K562 (cell line): ENCODE data around the gene TENT4A. TPM values are rescaled to one million over a fixed set of nuclear protein-coding genes. Genes with fewer than 3 reads are reported as not detected.
A peak's percentile ranks its signal among the peaks of the same experiment; 100 is the strongest.

Experiments
- ATAC-seq: fragments of 200-7000 bp; cut with Tn5 transposase; 3 replicates; pipeline ENCODE4 v1.9.1; 2020; ENCODE audit warnings: moderate library complexity
- BruUV-seq: library from RNA; stranded (reverse); fragments of 400-500 nt; replicated peaks from 2 replicates; lab custom pipeline; 2021; lab: Mats Ljungman, UMichigan
- CTCF ChIA-PET: fragments of 300-600 bp; formaldehyde crosslinking; extraction: SDS; loops from one replicate; lab custom pipeline; 2021; ENCODE audit warnings: low intra/inter-chr PET ratio; lab: Yijun Ruan, JAX
- POLR2A ChIA-PET: fragments of 300-600, 350-650 bp; sonication (Branson Sonifier 250); formaldehyde crosslinking; extraction: SDS; loops from one replicate; lab custom pipeline; 2021; ENCODE audit warnings: antibody characterized with exemption, inconsistent platforms; lab: Yijun Ruan, JAX
- DNase-seq, 4 experiments: peaks; one replicate each; pipeline versions ENCODE4 v3.0.0 to v3.0.0-alpha.2; 2011 to 2018; ENCODE audit warnings: low spot score in 3 of 4, mixed read lengths in 3 of 4; ENCODE audit errors: extremely low read depth in 1 of 4
- FAIRE-seq: peaks from 2 replicates; lab custom pipeline; 2011; peaks lifted over from hg19 to GRCh38; lab: Jason Lieb, UNC
- H2AFZ ChIP-seq: 2 replicates; pipeline ENCODE4 v1.6.0; 2011; ENCODE audit warnings: low read depth, low read length, control low read depth, inconsistent platforms
- H3K27ac ChIP-seq: fragments of 200-600 bp; 3 replicates; pipeline ENCODE4 v1.8.0; 2011; ENCODE audit warnings: low read depth, mild to moderate bottlenecking, control low read depth, inconsistent platforms, low read length, moderate library complexity, mixed read lengths; ENCODE audit errors: extremely low read depth
- H3K27me3 ChIP-seq, 2 experiments: fragments of 300-600 bp in 1 of 2; 2 replicates in 1 of 2; 3 replicates in 1 of 2; pipeline versions ENCODE4 v1.6.0 to v1.8.0; 2011; ENCODE audit warnings: inconsistent platforms in 2 of 2, low read length in 2 of 2, mild to moderate bottlenecking in 1 of 2, mixed read lengths in 1 of 2, moderate library complexity in 1 of 2; ENCODE audit not compliant: control insufficient read depth in 2 of 2, insufficient read depth in 2 of 2
- H3K36me3 ChIP-seq: fragments of 300-600 bp; 3 replicates; pipeline ENCODE4 v1.8.0; 2011; ENCODE audit warnings: mild to moderate bottlenecking, low read length, inconsistent platforms; ENCODE audit not compliant: control insufficient read depth, insufficient read depth
- H3K4me1 ChIP-seq, 2 experiments: fragments of 200-600 bp in 1 of 2; replicated peaks in 1 of 2; 2 replicates in 1 of 2; 3 replicates in 1 of 2; pipeline versions ENCODE4 v1.5.1 to v1.8.0; 2011; ENCODE audit warnings: inconsistent platforms in 2 of 2, low read length in 2 of 2, mild to moderate bottlenecking in 1 of 2, mixed read lengths in 1 of 2, moderate library complexity in 1 of 2; ENCODE audit not compliant: control insufficient read depth in 2 of 2, insufficient read depth in 2 of 2
- H3K4me2 ChIP-seq: 2 replicates; pipeline ENCODE4 v1.6.1; 2011; ENCODE audit warnings: low read length, control low read depth, inconsistent platforms, mixed read lengths; ENCODE audit not compliant: insufficient read depth
- H3K4me3 ChIP-seq: fragments of 200-600 bp; sonication (generic), shearing (Covaris generic); 2 replicates; pipeline ENCODE4 v1.5.1; 2016; ENCODE audit warnings: control low read depth, inconsistent platforms
- H3K79me2 ChIP-seq: fragments of 200-600 bp; 3 replicates; pipeline ENCODE4 v1.8.0; 2011; ENCODE audit warnings: low read length, inconsistent platforms; ENCODE audit not compliant: control insufficient read depth, insufficient read depth
- H3K9ac ChIP-seq, 2 experiments: 2 replicates each; pipeline versions ENCODE4 v1.6.0 to v1.6.1; 2011; ENCODE audit warnings: low read depth in 2 of 2, low read length in 2 of 2, control low read depth in 1 of 2, inconsistent platforms in 1 of 2, mild to moderate bottlenecking in 1 of 2, mixed read lengths in 1 of 2; ENCODE audit not compliant: insufficient read depth in 1 of 2
- H3K9me1 ChIP-seq: one replicate; pipeline ENCODE4 v1.6.0; 2011; ENCODE audit warnings: inconsistent platforms, mild to moderate bottlenecking, low read length, moderate library complexity; ENCODE audit not compliant: control insufficient read depth, insufficient read depth
- H3K9me3 ChIP-seq: replicated peaks from 2 replicates; pipeline ENCODE4 v1.5.1; 2011; ENCODE audit warnings: low read depth, low read length, inconsistent platforms; ENCODE audit not compliant: control insufficient read depth, insufficient read depth
- H4K20me1 ChIP-seq: replicated peaks from 2 replicates; pipeline ENCODE4 v1.6.1; 2011; ENCODE audit warnings: low read length, inconsistent platforms, mixed read lengths; ENCODE audit not compliant: control insufficient read depth, insufficient read depth
- GTF2A2 ChIP-seq: IDR thresholded peaks from 2 replicates; pipeline ENCODE4 v1.6.1; 2016; ENCODE audit warnings: mild to moderate bottlenecking, missing genetic modification characterization, missing compliant biosample characterization
- JUND ChIP-seq, 2 experiments: IDR thresholded peaks; 2 replicates in 1 of 2; 3 replicates in 1 of 2; pipeline ENCODE4 v1.6.1; 2011; ENCODE audit warnings: borderline replicate concordance in 2 of 2, low read depth in 2 of 2, low read length in 2 of 2, improper control_type of control experiment in 1 of 2, missing biosample characterization in 1 of 2, missing genetic modification characterization in 1 of 2, missing genetic modification reagents in 1 of 2
- RBM22 ChIP-seq: fragments of 200-400 bp; formaldehyde crosslinking; IDR thresholded peaks from 2 replicates; pipeline ENCODE4 v1.6.1; 2018; ENCODE audit warnings: low read length, low read depth; ENCODE audit not compliant: poor library complexity, severe bottlenecking
- SIX5 ChIP-seq, 2 experiments: IDR thresholded peaks; 2 replicates each; pipeline ENCODE4 v1.6.1; 2011; ENCODE audit warnings: low read length in 2 of 2, borderline replicate concordance in 1 of 2, low read depth in 1 of 2, mild to moderate bottlenecking in 1 of 2, moderate library complexity in 1 of 2; ENCODE audit not compliant: insufficient read depth in 1 of 2
- SMC3 ChIP-seq: conservative IDR thresholded peaks from 2 replicates; pipeline ENCODE4 v1.6.1; 2011; ENCODE audit warnings: low read depth, low read length, improper control_type of control experiment; ENCODE audit not compliant: insufficient read depth
- SRF ChIP-seq, 2 experiments: fragments of 250-450, 450-650 bp in 1 of 2; sonication (Bioruptor Pico) in 1 of 2; sonication (generic) in 1 of 2; formaldehyde crosslinking; IDR thresholded peaks; 2 replicates each; pipeline versions ENCODE4 v1.5.0 to v1.5.1; 2020 to 2022; ENCODE audit warnings: mild to moderate bottlenecking in 1 of 2, missing genetic modification reagents in 1 of 2
- ZBTB33 ChIP-seq: sonication (generic); formaldehyde crosslinking; IDR thresholded peaks from 2 replicates; pipeline ENCODE4 v1.8.1; 2023; ENCODE audit warnings: mild to moderate bottlenecking, missing genetic modification reagents
- ZBTB5 ChIP-seq: fragments of 450-650 bp; IDR thresholded peaks from 2 replicates; pipeline ENCODE4 v1.6.1; 2017; ENCODE audit warnings: antibody characterized with exemption
- ZNF217 ChIP-seq: sonication (generic); formaldehyde crosslinking; IDR thresholded peaks from 2 replicates; pipeline ENCODE4 v1.8.0; 2022; ENCODE audit warnings: mild to moderate bottlenecking, missing genetic modification reagents
- ZNF740 ChIP-seq, 3 experiments: fragments of 200-800 bp in 1 of 3; sonication (Bioruptor generic) in 1 of 3; sonication (generic) in 1 of 3; formaldehyde crosslinking in 1 of 3; IDR thresholded peaks; 2 replicates each; pipeline versions ENCODE4 v1.6.1 to v1.8.0; 2016 to 2022; ENCODE audit warnings: mild to moderate bottlenecking in 2 of 3, missing compliant biosample characterization in 2 of 3, missing genetic modification characterization in 2 of 3, missing genetic modification reagents in 1 of 3
- WGBS: fragments of 100-300 bp; shearing (Covaris generic); methylation state at CpG from one replicate; pipeline ENCODE4 v1.1.6; 2016; ENCODE audit warnings: low coverage, mixed read lengths; ENCODE audit not compliant: insufficient coverage; ENCODE audit errors: missing lambda C conversion rate; 5-methylcytosine and 5-hydroxymethylcytosine counted together
- in situ Hi-C: fragments of 300-500 bp; cut with MboI; formaldehyde crosslinking; loops from 4 replicates; pipeline ENCODE4 v1.15.0; 2018; ENCODE audit warnings: inconsistent platforms, mixed read lengths
- intact Hi-C: fragments of 100-400 bp; cut with micrococcal nuclease; formaldehyde crosslinking; loops from 2 replicates; pipeline ENCODE4 v1.14.2; 2022
- polyA plus RNA-seq, 8 experiments: library from polyadenylated mRNA; depleted of rRNA in 4 of 8; stranded (reverse) in 5 of 8; unstranded in 3 of 8; fragments of >200 nt; fragmentation: Nextera tagmentation in 2 of 8; fragmentation: Illumina TruSeq in 1 of 8; extraction: Ambion mirVana in 2 of 8; extraction: Trizol in 1 of 8; gene quantifications; 2 replicates each; pipeline versions ENCODE4 v1.2.1 to v1.2.3, GENCODE V29; 2011 to 2014; ENCODE audit warnings: inconsistent platforms in 1 of 8, missing spikeins in 1 of 8
- total RNA-seq, 7 experiments: library from RNA; depleted of rRNA in 6 of 7; stranded (reverse); fragments of >200 nt in 6 of 7; fragmentation: Illumina TruSeq in 2 of 7; extraction: Trizol in 2 of 7; gene quantifications; 2 replicates each; pipeline versions ENCODE4 v1.2.1 to v1.2.3, GENCODE V29; 2011 to 2021; ENCODE audit warnings: low replicate concordance in 1 of 7

Gene TENT4A
- total and polyA plus RNA-seq, 9 of the 15 experiments (the other 6 are each of a cell fraction or from before 2014, with no cell fraction given) = 1.3 to 27.3 (median 13.0) TPM

- Histone ChIP-seq H3K4me2 (no peak overlapping the region), H3K36me3 (peaks cover 82% of the 10 kb centered on the region), H3K9me3 (no peaks in the 10 kb centered on the region), H3K27me3 (no peaks in the 10 kb centered on the region), H3K4me1 (peaks cover 0 to 5% of the 10 kb centered on the region in 2 experiments; a peak in 2 of 5 replicates), H3K79me2 (no peaks in the 10 kb centered on the region), H4K20me1 (no peaks in the 10 kb centered on the region), H3K4me3 (no peak overlapping the region), H3K27ac (no peak overlapping the region), H3K9me1 (no peaks in the 10 kb centered on the region), H3K9ac (no peak overlapping the region), H2AFZ (no peak overlapping the region)
- WGBS = 94% methylated on average over 26 of the region's 29 CpGs
- ATAC-seq = no peak
- CTCF ChIA-PET = no interaction called here
- intact Hi-C loops (no loop called here), in situ Hi-C loops (no loop called here)
- POLR2A ChIA-PET = interaction anchor here (1.1 kb wide), 1 partner anchor 15 kb away, joined by 4 read pairs; no protein-coding TSS in a partner anchor
- TF ChIP-seq GTF2A2 (tag) = no peak
- TF ChIP-seq ZNF740 (CRISPR knock-in tag; IDR thresholded peaks at IDR 0.05) = no peak
- no peak for TF ChIP-seq ZNF740 (tag; IDR thresholded peaks at IDR 0.05)
- TF ChIP-seq ZNF217 = no peak
- no peak for TF ChIP-seq ZBTB5
- TF ChIP-seq SMC3 = no peak
- no peak for TF ChIP-seq JUND (IDR thresholded peaks at IDR 0.05; ENCODE audit: borderline replicate concordance, low read depth, low read length)
- TF ChIP-seq JUND (tag; IDR thresholded peaks at IDR 0.05; ENCODE audit: borderline replicate concordance, low read depth, low read length) = no peak
- no peak for TF ChIP-seq SRF (CRISPR knock-in tag; IDR thresholded peaks at IDR 0.05)
- TF ChIP-seq RBM22 = peak; percentile 26
- TF ChIP-seq ZBTB33 (CRISPR knock-in tag) = peak; percentile 54; the same call in 1 of the 2 replicates
- TF ChIP-seq SIX5 (IDR thresholded peaks at IDR 0.05; ENCODE audit: borderline replicate concordance in 1 of 2, insufficient read depth in 1 of 2, low read depth in 1 of 2, low read length in 2 of 2) = no peak
- DNase-seq = no peak
- FAIRE-seq = no peak
- no TSS peak for BruUV-seq
Observed at GRCh38 chr5:6754766-6755165, 41.5 kb downstream of the TENT4A start.
